Brain microvascular endothelial cell (primary cell): ENCODE results near the gene DISC1.

Source experiments
- DNase-seq: peaks from one replicate; pipeline ENCODE4 v3.0.0-alpha.2; 2020
- H3K27ac ChIP-seq: fragments of 250-450 bp; sonication (Bioruptor Pico); 2 replicates; pipeline ENCODE4 v1.5.1; 2020; ENCODE audit warnings: mild to moderate bottlenecking, moderate library complexity
- H3K27me3 ChIP-seq: fragments of 250-450 bp; sonication (Bioruptor Pico); replicated peaks from 2 replicates; pipeline ENCODE4 v1.5.1; 2020; ENCODE audit warnings: mild to moderate bottlenecking
- H3K36me3 ChIP-seq: fragments of 250-450 bp; sonication (Bioruptor Pico); replicated peaks from 2 replicates; pipeline ENCODE4 v1.5.1; 2020; ENCODE audit warnings: mild to moderate bottlenecking
- H3K4me3 ChIP-seq: 2 replicates; pipeline ENCODE4 v1.5.1; 2011; ENCODE audit warnings: low read depth, mild to moderate bottlenecking, control low read depth, low read length, moderate library complexity
- in situ Hi-C: cut with HindIII; loops from 2 replicates; pipeline ENCODE4 v1.10.0; 2017; ENCODE audit warnings: low sequenced_read_pairs, low pct_ligation_motif_present
- TF ChIP-seq, protein P1 (sequence below): IDR thresholded peaks from 2 replicates; pipeline ENCODE4 v1.5.1; 2011; ENCODE audit warnings: low read depth, mild to moderate bottlenecking, moderate library complexity, low read length, control low read depth, inconsistent platforms; ENCODE audit errors: missing control alignments

DISC1 gene

DNA sequence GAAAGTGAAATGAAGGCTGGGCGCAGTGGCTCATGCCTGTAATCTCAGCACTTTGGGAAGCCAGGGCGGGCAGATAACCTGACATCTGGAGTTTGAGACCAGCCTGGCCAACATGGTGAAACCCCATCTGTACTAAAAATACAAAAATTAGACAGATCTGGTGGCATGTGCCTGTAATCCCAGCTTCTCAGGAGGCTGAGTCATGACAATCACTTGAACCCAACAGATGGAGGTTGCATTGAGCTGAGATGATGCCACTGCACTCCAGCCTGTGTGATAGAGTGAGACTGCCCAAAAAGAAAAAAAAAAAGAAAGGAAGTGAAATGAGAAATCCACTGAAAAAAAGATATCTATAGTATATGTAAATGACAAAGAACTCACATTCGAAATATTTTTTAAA lies 439.9 kb downstream of the DISC1 start:
- H3K27me3 ChIP-seq, result no peaks in the 10 kb centered on the region
- TF ChIP-seq, protein P1, sequence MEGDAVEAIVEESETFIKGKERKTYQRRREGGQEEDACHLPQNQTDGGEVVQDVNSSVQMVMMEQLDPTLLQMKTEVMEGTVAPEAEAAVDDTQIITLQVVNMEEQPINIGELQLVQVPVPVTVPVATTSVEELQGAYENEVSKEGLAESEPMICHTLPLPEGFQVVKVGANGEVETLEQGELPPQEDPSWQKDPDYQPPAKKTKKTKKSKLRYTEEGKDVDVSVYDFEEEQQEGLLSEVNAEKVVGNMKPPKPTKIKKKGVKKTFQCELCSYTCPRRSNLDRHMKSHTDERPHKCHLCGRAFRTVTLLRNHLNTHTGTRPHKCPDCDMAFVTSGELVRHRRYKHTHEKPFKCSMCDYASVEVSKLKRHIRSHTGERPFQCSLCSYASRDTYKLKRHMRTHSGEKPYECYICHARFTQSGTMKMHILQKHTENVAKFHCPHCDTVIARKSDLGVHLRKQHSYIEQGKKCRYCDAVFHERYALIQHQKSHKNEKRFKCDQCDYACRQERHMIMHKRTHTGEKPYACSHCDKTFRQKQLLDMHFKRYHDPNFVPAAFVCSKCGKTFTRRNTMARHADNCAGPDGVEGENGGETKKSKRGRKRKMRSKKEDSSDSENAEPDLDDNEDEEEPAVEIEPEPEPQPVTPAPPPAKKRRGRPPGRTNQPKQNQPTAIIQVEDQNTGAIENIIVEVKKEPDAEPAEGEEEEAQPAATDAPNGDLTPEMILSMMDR, result no peak
- no peak overlapping the region for H3K27ac ChIP-seq
- in situ Hi-C loops, result no loop called here
- H3K36me3 ChIP-seq, result no peaks in the 10 kb centered on the region
- H3K4me3 ChIP-seq, result no peak overlapping the region
- DNase-seq, result no peak

DNA sequence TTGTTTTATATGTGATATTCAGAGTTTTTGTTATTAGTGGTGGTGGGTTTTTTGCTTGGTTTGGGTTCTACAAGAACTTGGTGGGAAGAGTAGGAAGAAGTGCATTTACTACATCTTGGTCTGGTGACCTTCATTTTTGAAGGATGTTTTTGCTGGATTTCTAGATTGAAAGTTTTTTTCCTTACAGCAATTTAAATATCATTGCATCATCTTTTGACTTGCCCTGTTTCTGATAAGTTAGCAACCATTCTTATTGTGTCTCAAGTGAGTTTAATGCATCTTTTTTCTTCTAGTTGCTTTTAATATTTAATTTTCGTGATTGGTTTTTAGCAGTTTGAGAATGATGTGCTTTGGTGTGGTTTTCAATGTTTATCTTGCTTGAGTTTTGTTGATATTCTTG lies 447.7 kb downstream of the DISC1 start:
- Histone ChIP-seq H3K4me3 (no peak overlapping the region), H3K27ac (no peak overlapping the region), H3K27me3 (no peaks in the 10 kb centered on the region), H3K36me3 (no peaks in the 10 kb centered on the region)
- DNase-seq, result no peak
- TF ChIP-seq, protein P1, result no peak
- in situ Hi-C loops, result no loop called here

- TF ChIP-seq, protein P1, result no peak
- Histone ChIP-seq H3K27ac (no peak overlapping the region), H3K27me3 (no peaks in the 10 kb centered on the region), H3K4me3 (no peak overlapping the region), H3K36me3 (no peaks in the 10 kb centered on the region)
- in situ Hi-C loops, result no loop called here
- DNase-seq, result no peak
These were observed 451.2 kb downstream of the DISC1 start for GRCh38 chr1:232077809-232078208.

- DNase-seq, result peak; percentile 2
- in situ Hi-C loops, result no loop called here
- no peak overlapping the region for H3K27ac ChIP-seq
These were observed 458.1 kb downstream of the DISC1 start for GRCh38 chr1:232084584-232085223.

GRCh38 chr1:232090816-232091215 lies 464.2 kb downstream of the DISC1 start:
- Histone ChIP-seq H3K27me3 (no peaks in the 10 kb centered on the region), H3K36me3 (no peaks in the 10 kb centered on the region), H3K27ac (no peak overlapping the region), H3K4me3 (no peak overlapping the region)
- TF ChIP-seq, protein P1, result no peak
- no peak for DNase-seq
- in situ Hi-C loops, result no loop called here

More at GRCh38 chr1:232084584-232085223, 458.1 kb downstream of the DISC1 start:
- TF ChIP-seq, protein P1, result no peak
- Histone ChIP-seq H3K4me3 (no peak overlapping the region), H3K27me3 (no peaks in the 10 kb centered on the region), H3K36me3 (no peaks in the 10 kb centered on the region)
